ENCODE results near the gene SMYD3. TPM values are rescaled to one million over a fixed set of nuclear protein-coding genes. Genes with fewer than 3 reads are reported as not detected.

SMYD3 gene
- total RNA-seq, 1 experiment from 2014 or later = 17.4 TPM

GRCh38 chr1:246309247-246309884 lies 197.7 kb downstream of the SMYD3 start:
- Histone ChIP-seq H3K27ac (ENCODE audit: low read length) (no peak overlapping the region), H3K4me3 (ENCODE audit: low read depth in 2 of 2, low read length in 2 of 2) (no peak overlapping the region), H3K36me3 (ENCODE audit: control insufficient read depth, insufficient read depth, low read length) (no peaks in the 10 kb centered on the region), H3K27me3 (ENCODE audit: control insufficient read depth, insufficient read depth, low read length) (no peaks in the 10 kb centered on the region), H3K9me3 (ENCODE audit: control insufficient read depth, insufficient read depth, low read depth, low read length) (no peaks in the 10 kb centered on the region), H3K4me1 (ENCODE audit: control insufficient read depth, insufficient read depth, low read length) (no peaks in the 10 kb centered on the region)
- POLR2A ChIA-PET = no interaction called here
- CTCF ChIA-PET = no interaction called here
- TF ChIP-seq, protein P1, sequence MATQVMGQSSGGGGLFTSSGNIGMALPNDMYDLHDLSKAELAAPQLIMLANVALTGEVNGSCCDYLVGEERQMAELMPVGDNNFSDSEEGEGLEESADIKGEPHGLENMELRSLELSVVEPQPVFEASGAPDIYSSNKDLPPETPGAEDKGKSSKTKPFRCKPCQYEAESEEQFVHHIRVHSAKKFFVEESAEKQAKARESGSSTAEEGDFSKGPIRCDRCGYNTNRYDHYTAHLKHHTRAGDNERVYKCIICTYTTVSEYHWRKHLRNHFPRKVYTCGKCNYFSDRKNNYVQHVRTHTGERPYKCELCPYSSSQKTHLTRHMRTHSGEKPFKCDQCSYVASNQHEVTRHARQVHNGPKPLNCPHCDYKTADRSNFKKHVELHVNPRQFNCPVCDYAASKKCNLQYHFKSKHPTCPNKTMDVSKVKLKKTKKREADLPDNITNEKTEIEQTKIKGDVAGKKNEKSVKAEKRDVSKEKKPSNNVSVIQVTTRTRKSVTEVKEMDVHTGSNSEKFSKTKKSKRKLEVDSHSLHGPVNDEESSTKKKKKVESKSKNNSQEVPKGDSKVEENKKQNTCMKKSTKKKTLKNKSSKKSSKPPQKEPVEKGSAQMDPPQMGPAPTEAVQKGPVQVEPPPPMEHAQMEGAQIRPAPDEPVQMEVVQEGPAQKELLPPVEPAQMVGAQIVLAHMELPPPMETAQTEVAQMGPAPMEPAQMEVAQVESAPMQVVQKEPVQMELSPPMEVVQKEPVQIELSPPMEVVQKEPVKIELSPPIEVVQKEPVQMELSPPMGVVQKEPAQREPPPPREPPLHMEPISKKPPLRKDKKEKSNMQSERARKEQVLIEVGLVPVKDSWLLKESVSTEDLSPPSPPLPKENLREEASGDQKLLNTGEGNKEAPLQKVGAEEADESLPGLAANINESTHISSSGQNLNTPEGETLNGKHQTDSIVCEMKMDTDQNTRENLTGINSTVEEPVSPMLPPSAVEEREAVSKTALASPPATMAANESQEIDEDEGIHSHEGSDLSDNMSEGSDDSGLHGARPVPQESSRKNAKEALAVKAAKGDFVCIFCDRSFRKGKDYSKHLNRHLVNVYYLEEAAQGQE (IDR thresholded peaks at IDR 0.05; ENCODE audit: insufficient read depth in 1 of 2, low read depth in 2 of 2, low read length in 1 of 2) = no peak
- TF ChIP-seq CTCF (IDR thresholded peaks at IDR 0.05) (no peak), POLR2AphosphoS5 (IDR thresholded peaks at IDR 0.05; ENCODE audit: low read depth, low read length) (no peak), SIN3A (IDR thresholded peaks at IDR 0.05; ENCODE audit: borderline replicate concordance, insufficient read depth, low read depth, low read length) (no peak), TCF7L2 (IDR thresholded peaks at IDR 0.05; ENCODE audit: low read depth, low read length) (no peak)
- no TSS peak for BruUV-seq (replicated peaks)
- DNase-seq (ENCODE audit: low read depth, low spot score) (no peak), ATAC-seq (no peak)
- intact Hi-C loops (cut with micrococcal nuclease; ENCODE audit: unreplicated experiment) = no loop called here
- in situ Hi-C loops (cut with HindIII; ENCODE audit: low pct_unique_long_range_greater_than_20kb, low sequenced_read_pairs) = no loop called here

- H3K4me3 ChIP-seq (ENCODE audit: low read depth in 2 of 2, low read length in 2 of 2) = no peak overlapping the region
- BruUV-seq (replicated peaks) = no TSS peak
- H3K4me1 ChIP-seq (ENCODE audit: control insufficient read depth, insufficient read depth, low read length) = no peaks in the 10 kb centered on the region
- no peaks in the 10 kb centered on the region for H3K27me3 ChIP-seq (ENCODE audit: control insufficient read depth, insufficient read depth, low read length)
- POLR2A ChIA-PET = no interaction called here
- no peak for DNase-seq (ENCODE audit: low read depth, low spot score)
- in situ Hi-C loops (cut with HindIII; ENCODE audit: low pct_unique_long_range_greater_than_20kb, low sequenced_read_pairs) (no loop called here), intact Hi-C loops (cut with micrococcal nuclease; ENCODE audit: unreplicated experiment) (no loop called here)
- no peaks in the 10 kb centered on the region for H3K9me3 ChIP-seq (ENCODE audit: control insufficient read depth, insufficient read depth, low read depth, low read length)
- CTCF ChIA-PET = no interaction called here
- no peak for ATAC-seq
- TF ChIP-seq SIN3A (IDR thresholded peaks at IDR 0.05; ENCODE audit: borderline replicate concordance, insufficient read depth, low read depth, low read length) (no peak), CTCF (IDR thresholded peaks at IDR 0.05) (no peak), POLR2AphosphoS5 (IDR thresholded peaks at IDR 0.05; ENCODE audit: low read depth, low read length) (no peak), TCF7L2 (IDR thresholded peaks at IDR 0.05; ENCODE audit: low read depth, low read length) (no peak)
- TF ChIP-seq, protein P1 (IDR thresholded peaks at IDR 0.05; ENCODE audit: insufficient read depth in 1 of 2, low read depth in 2 of 2, low read length in 1 of 2) = no peak
- H3K36me3 ChIP-seq (ENCODE audit: control insufficient read depth, insufficient read depth, low read length) = no peaks in the 10 kb centered on the region
- H3K27ac ChIP-seq (ENCODE audit: low read length) = no peak overlapping the region
Observed at GRCh38 chr1:246308533-246309075, 198.5 kb downstream of the SMYD3 start.

All from Panc1 (cell line).